Fibroblast of villous mesenchyme (primary cell): Measurements from ENCODE around the gene BCL2A1. TPM values are rescaled to one million over a fixed set of nuclear protein-coding genes. Genes with fewer than 3 reads are reported as not detected.
A peak's percentile ranks its signal among the peaks of the same experiment; 100 is the strongest.
"Not testable (repeated sequence)": the region's sequence is repeated elsewhere in the genome, so short reads cannot be mapped to it uniquely, and the experiment has no call there.

Experiments used
- DNase-seq: peaks from one replicate; pipeline ENCODE4 v3.0.0-alpha.2; 2010; ENCODE audit warnings: low read depth
- H3K4me3 ChIP-seq: 2 replicates; pipeline ENCODE4 v1.5.1; 2011; ENCODE audit warnings: low read depth, mild to moderate bottlenecking, low read length
- CTCF ChIP-seq: IDR thresholded peaks from 2 replicates; pipeline ENCODE4 v1.5.1; 2012; ENCODE audit warnings: low read depth, mild to moderate bottlenecking, low read length; ENCODE audit not compliant: insufficient read depth
- total RNA-seq: library from RNA; depleted of rRNA; stranded (reverse); fragments of >200 nt; gene quantifications from 2 replicates; pipeline ENCODE4 v1.2.3, GENCODE V29; 2012

Gene BCL2A1
- total RNA-seq = not detected in 2 replicates

GRCh38 chr15:79970624-79971434 lies at the start of gene BCL2A1:
Gene BCL2A1, minus strand, starts transcription at chr15:79971196. Its CDS starts 77 bp downstream, at chr15:79971119.
- H3K4me3 ChIP-seq = no peak within 1 kb of the TSS
- TF ChIP-seq CTCF = no peak
- peak; percentile 58 for DNase-seq

DNA sequence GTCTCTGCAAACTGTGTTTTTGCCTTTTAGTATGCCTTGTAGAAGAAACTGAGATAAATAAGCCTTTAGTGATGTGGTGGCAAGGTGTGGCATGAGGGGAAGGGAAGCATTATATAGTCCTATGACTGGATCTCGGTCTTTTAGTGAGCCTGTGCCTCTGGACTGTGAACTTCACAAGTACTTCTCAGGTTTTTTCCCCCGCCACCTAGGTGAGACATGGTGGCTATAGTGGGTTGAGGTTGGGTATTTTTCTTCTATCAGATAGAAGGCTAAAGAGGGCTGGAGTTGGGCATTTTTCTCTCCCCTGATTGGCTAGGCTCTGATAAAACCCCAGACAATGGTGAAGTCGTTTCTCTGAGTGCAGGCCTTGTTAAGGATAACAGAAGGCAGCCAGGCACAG lies 49.7 kb upstream of the BCL2A1 start:
- no peak overlapping the region for H3K4me3 ChIP-seq
- DNase-seq = no peak
- no peak for TF ChIP-seq CTCF

DNA sequence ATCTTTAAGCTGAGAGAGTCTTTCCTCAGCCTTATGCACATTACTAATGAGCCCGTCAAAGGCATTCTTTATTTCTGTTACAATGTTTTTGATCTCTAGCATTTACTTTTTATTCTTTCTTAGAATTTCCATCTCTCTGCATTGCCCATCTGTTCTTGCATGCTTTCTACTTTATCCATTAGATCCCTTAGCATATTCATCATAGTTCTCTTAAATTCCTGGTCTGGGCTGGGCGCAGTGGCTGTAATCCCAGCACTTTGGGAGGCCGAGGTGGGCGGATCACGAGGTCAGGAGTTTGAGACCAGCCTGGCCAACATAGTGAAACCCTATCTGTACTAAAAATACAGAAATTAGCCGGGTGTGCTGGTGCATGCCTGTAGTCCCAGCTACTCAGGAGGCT lies 49.2 kb upstream of the BCL2A1 start:
- not testable (repeated sequence) for H3K4me3 ChIP-seq, DNase-seq

DNA sequence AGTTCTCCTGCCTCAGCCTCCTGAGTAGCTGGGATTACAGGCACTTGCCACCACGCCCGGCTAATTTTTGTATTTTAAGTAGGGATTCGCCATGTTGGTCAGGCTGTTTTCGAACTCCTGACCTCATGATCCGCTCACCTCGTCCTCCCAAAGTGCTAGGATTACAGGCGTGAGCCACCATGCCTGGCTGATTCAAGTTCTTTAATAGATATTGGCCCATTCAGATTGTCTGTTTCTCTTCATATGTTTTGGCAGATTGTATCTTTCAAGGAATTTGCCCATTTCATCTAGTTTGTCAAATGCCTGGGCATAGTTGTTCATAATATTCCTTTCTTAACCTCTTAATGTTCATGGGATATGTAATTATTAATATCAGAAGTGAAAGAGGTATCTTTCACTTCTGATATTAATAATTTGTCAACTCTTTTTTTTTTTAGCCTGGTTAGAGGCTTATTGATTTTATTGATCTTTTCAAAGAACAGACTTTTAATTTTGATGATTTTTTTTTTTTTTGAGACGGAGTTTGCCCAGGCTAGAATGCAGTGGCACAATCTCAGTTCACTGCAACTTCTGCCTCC lies 48.3 kb upstream of the BCL2A1 start:
- H3K4me3 ChIP-seq = no peak overlapping the region
- DNase-seq = no peak
- no peak for TF ChIP-seq CTCF

DNA sequence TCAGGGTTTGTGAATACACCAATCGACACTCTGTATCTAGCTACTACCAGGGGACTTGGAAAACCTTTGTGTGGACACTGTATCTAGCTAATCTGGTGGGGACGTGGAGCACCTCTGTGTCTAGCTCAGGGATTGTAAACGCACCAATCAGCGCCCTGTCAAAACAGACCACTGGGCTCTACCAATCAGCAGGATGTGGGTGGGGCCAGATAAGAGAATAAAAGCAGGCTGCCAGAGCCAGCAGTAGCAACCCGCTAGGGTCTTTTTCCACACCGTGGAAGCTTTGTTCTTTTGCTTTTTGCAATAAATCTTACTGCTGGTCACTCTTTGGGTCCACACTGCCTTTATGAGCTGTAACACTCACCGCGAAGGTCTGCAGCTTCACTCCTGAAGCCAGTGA lies 46.1 kb upstream of the BCL2A1 start:
- DNase-seq, H3K4me3 ChIP-seq: not testable (repeated sequence)

GRCh38 chr15:80016506-80016905 lies 45.5 kb upstream of the BCL2A1 start:
- not testable (repeated sequence) for H3K4me3 ChIP-seq, DNase-seq

- no peak for DNase-seq
- no peak for TF ChIP-seq CTCF
- H3K4me3 ChIP-seq = no peak overlapping the region
Observed at GRCh38 chr15:80015156-80015555, 44.2 kb upstream of the BCL2A1 start.

- DNase-seq = not testable (repeated sequence)
Observed at GRCh38 chr15:80014186-80014585, 43.2 kb upstream of the BCL2A1 start.

GRCh38 chr15:80012060-80012726 lies 41.2 kb upstream of the BCL2A1 start:
- no peak overlapping the region for H3K4me3 ChIP-seq
- TF ChIP-seq CTCF = no peak
- DNase-seq = no peak

More at GRCh38 chr15:80014186-80014585, 43.2 kb upstream of the BCL2A1 start:
- not testable (repeated sequence) for H3K4me3 ChIP-seq
